Dendritic cell treated with granulocyte-macrophage colony-stimulating factor and Interleukin-4, amounts not matched to agents 40 ng/mL and 50 ng/mL, for 4 days (primary cell): ENCODE data around the gene IRF1.

Experiments
- H3K27ac Mint-ChIP-seq: one replicate; pipeline ENCODE4 v1.8.0; 2022; ENCODE audit warnings: mild to moderate bottlenecking, mixed read lengths
- H3K27me3 Mint-ChIP-seq: one replicate; pipeline ENCODE4 v1.8.0; 2022; ENCODE audit warnings: mild to moderate bottlenecking, mixed read lengths
- H3K36me3 Mint-ChIP-seq: one replicate; pipeline ENCODE4 v1.8.0; 2022; ENCODE audit warnings: low read depth, mixed read lengths
- H3K4me1 Mint-ChIP-seq: one replicate; pipeline ENCODE4 v1.8.0; 2022; ENCODE audit warnings: low read depth, mixed read lengths
- H3K4me3 Mint-ChIP-seq: one replicate; pipeline ENCODE4 v1.8.0; 2022; ENCODE audit warnings: mild to moderate bottlenecking, moderate library complexity, mixed read lengths
- H3K9me3 Mint-ChIP-seq: one replicate; pipeline ENCODE4 v1.8.0; 2022; ENCODE audit warnings: mixed read lengths
- intact Hi-C: fragments of 100-400 bp; cut with micrococcal nuclease; formaldehyde crosslinking; loops from one replicate; pipeline ENCODE4 v1.15.0; 2022

Gene IRF1

GRCh38 chr5:132471151-132471907 lies 19.2 kb downstream of the IRF1 start:
- no peak overlapping the region for H3K4me3 Mint-ChIP-seq
- no peak overlapping the region for H3K27ac Mint-ChIP-seq
- peaks cover 9% of the 10 kb centered on the region for H3K9me3 Mint-ChIP-seq
- H3K27me3 Mint-ChIP-seq: peaks cover 4% of the 10 kb centered on the region
- peaks cover 58% of the 10 kb centered on the region for H3K4me1 Mint-ChIP-seq
- intact Hi-C loops: no loop called here
- peaks cover 27% of the 10 kb centered on the region for H3K36me3 Mint-ChIP-seq

GRCh38 chr5:132470596-132470995 lies 20.0 kb downstream of the IRF1 start:
- no peak overlapping the region for H3K27ac Mint-ChIP-seq
- H3K4me1 Mint-ChIP-seq: peaks cover 65% of the 10 kb centered on the region
- H3K9me3 Mint-ChIP-seq: peaks cover 9% of the 10 kb centered on the region
- no peak overlapping the region for H3K4me3 Mint-ChIP-seq
- intact Hi-C loops: no loop called here
- H3K36me3 Mint-ChIP-seq: peaks cover 22% of the 10 kb centered on the region
- peaks cover 4% of the 10 kb centered on the region for H3K27me3 Mint-ChIP-seq

GRCh38 chr5:132470010-132470392 lies 20.6 kb downstream of the IRF1 start:
- peaks cover 66% of the 10 kb centered on the region for H3K4me1 Mint-ChIP-seq
- peaks cover 22% of the 10 kb centered on the region for H3K36me3 Mint-ChIP-seq
- peaks cover 9% of the 10 kb centered on the region for H3K9me3 Mint-ChIP-seq
- H3K4me3 Mint-ChIP-seq: no peak overlapping the region
- H3K27ac Mint-ChIP-seq: no peak overlapping the region
- H3K27me3 Mint-ChIP-seq: peaks cover 4% of the 10 kb centered on the region
- intact Hi-C loops: no loop called here

GRCh38 chr5:132469380-132470009 lies 21.1 kb downstream of the IRF1 start:
- Mint-ChIP-seq H3K4me3 (no peak overlapping the region), H3K9me3 (peaks cover 9% of the 10 kb centered on the region), H3K4me1 (peaks cover 66% of the 10 kb centered on the region), H3K27ac (no peak overlapping the region), H3K27me3 (peaks cover 3% of the 10 kb centered on the region), H3K36me3 (peaks cover 22% of the 10 kb centered on the region)
- intact Hi-C loops: no loop called here

GRCh38 chr5:132468656-132469379 lies 21.8 kb downstream of the IRF1 start:
- intact Hi-C loops: no loop called here
- peaks cover 22% of the 10 kb centered on the region for H3K36me3 Mint-ChIP-seq

GRCh38 chr5:132467287-132467984 lies 23.1 kb downstream of the IRF1 start:
- Mint-ChIP-seq H3K4me1 (peaks cover 80% of the 10 kb centered on the region), H3K27me3 (peaks cover 5% of the 10 kb centered on the region), H3K27ac (no peak overlapping the region), H3K9me3 (peaks cover 9% of the 10 kb centered on the region), H3K4me3 (no peak overlapping the region), H3K36me3 (peaks cover 22% of the 10 kb centered on the region)
- intact Hi-C loops: loop anchor here (2.0 kb wide), 1 partner anchor 41 kb away; no protein-coding TSS in a partner anchor

More at GRCh38 chr5:132468656-132469379, 21.8 kb downstream of the IRF1 start:
- no peak overlapping the region for H3K27ac Mint-ChIP-seq
- no peak overlapping the region for H3K4me3 Mint-ChIP-seq
- H3K27me3 Mint-ChIP-seq: peaks cover 3% of the 10 kb centered on the region
- peaks cover 69% of the 10 kb centered on the region for H3K4me1 Mint-ChIP-seq
- H3K9me3 Mint-ChIP-seq: peaks cover 9% of the 10 kb centered on the region

GRCh38 chr5:132466433-132467286 lies 23.9 kb downstream of the IRF1 start:
- no peak overlapping the region for H3K4me3 Mint-ChIP-seq
- peaks cover 22% of the 10 kb centered on the region for H3K36me3 Mint-ChIP-seq
- intact Hi-C loops: loop anchor here (2.0 kb wide), 1 partner anchor 40 kb away; no protein-coding TSS in a partner anchor
- H3K27ac Mint-ChIP-seq: peak overlapping the region; percentile 67
- H3K9me3 Mint-ChIP-seq: peaks cover 9% of the 10 kb centered on the region
- H3K4me1 Mint-ChIP-seq: peaks cover 83% of the 10 kb centered on the region
- H3K27me3 Mint-ChIP-seq: peaks cover 5% of the 10 kb centered on the region

GRCh38 chr5:132465059-132465707 lies 25.4 kb downstream of the IRF1 start:
- Mint-ChIP-seq H3K27me3 (peaks cover 5% of the 10 kb centered on the region), H3K9me3 (peaks cover 9% of the 10 kb centered on the region), H3K36me3 (peaks cover 15% of the 10 kb centered on the region), H3K4me1 (peaks cover 96% of the 10 kb centered on the region), H3K27ac (peak overlapping the region; percentile 70), H3K4me3 (no peak overlapping the region)
- intact Hi-C loops: no loop called here

GRCh38 chr5:132464156-132464939 lies 26.2 kb downstream of the IRF1 start:
- intact Hi-C loops: loop anchor here (5.0 kb wide), 1 partner anchor 33 kb away; no protein-coding TSS in a partner anchor
- peaks cover 4% of the 10 kb centered on the region for H3K27me3 Mint-ChIP-seq
- H3K27ac Mint-ChIP-seq: peak overlapping the region; percentile 70
- peaks cover 6% of the 10 kb centered on the region for H3K36me3 Mint-ChIP-seq
- H3K9me3 Mint-ChIP-seq: peaks cover 8% of the 10 kb centered on the region
- H3K4me3 Mint-ChIP-seq: peak overlapping the region; percentile 53
- H3K4me1 Mint-ChIP-seq: peaks cover 96% of the 10 kb centered on the region

- Mint-ChIP-seq H3K4me1 (peaks cover 96% of the 10 kb centered on the region), H3K36me3 (peaks cover 2% of the 10 kb centered on the region), H3K27me3 (peaks cover 4% of the 10 kb centered on the region), H3K9me3 (peaks cover 2% of the 10 kb centered on the region), H3K27ac (peak overlapping the region; percentile 70), H3K4me3 (peak overlapping the region; percentile 53)
- intact Hi-C loops: loop anchor here (5.0 kb wide), 1 partner anchor 34 kb away; no protein-coding TSS in a partner anchor
Observed at GRCh38 chr5:132463811-132464155, 26.8 kb downstream of the IRF1 start.

GRCh38 chr5:132462856-132463745 lies 27.5 kb downstream of the IRF1 start:
- intact Hi-C loops: loop anchor here (5.0 kb wide), 1 partner anchor 34 kb away; no protein-coding TSS in a partner anchor
- Mint-ChIP-seq H3K36me3 (no peaks in the 10 kb centered on the region), H3K4me3 (no peak overlapping the region), H3K9me3 (no peaks in the 10 kb centered on the region), H3K27me3 (peaks cover 4% of the 10 kb centered on the region), H3K4me1 (peaks cover 92% of the 10 kb centered on the region), H3K27ac (peak overlapping the region; percentile 70)
